NT2/D1 (cell line): ENCODE measurements around the gene ARSK.

Experiments
- YY1 ChIP-seq: IDR thresholded peaks from 2 replicates; pipeline ENCODE4 v1.6.1; 2011; ENCODE audit not compliant: insufficient read length, insufficient read depth
- ZNF274 ChIP-seq: IDR thresholded peaks from 2 replicates; pipeline ENCODE4 v1.6.1; 2011; ENCODE audit warnings: mild to moderate bottlenecking, low read depth, low read length

- TF ChIP-seq ZNF274 (no peak), YY1 (no peak)
Measured at GRCh38 chr5:95563367-95563766, 8.5 kb downstream of the ARSK start.
